Globus pallidus (tissue), 1 donor: ENCODE measurements around the gene PAPSS2.

ENCODE experiments used
- DNase-seq: peaks from one replicate; pipeline ENCODE4 v3.0.0-alpha.2; 2015; ENCODE audit warnings: low spot score

PAPSS2 gene

GRCh38 chr10:87750001-87750671 lies 90.5 kb downstream of the PAPSS2 start:
- no peak for DNase-seq

- no peak for DNase-seq
Observed at GRCh38 chr10:87750817-87751216, 91.1 kb downstream of the PAPSS2 start.

- DNase-seq, result no peak
Observed at GRCh38 chr10:87751274-87751673, 91.6 kb downstream of the PAPSS2 start.

- no peak for DNase-seq
Observed at GRCh38 chr10:87752566-87752965, 92.9 kb downstream of the PAPSS2 start.

- DNase-seq, result no peak
Observed at GRCh38 chr10:87753995-87754866, 94.6 kb downstream of the PAPSS2 start.

GRCh38 chr10:87757685-87758084 lies 98.0 kb downstream of the PAPSS2 start:
- DNase-seq, result no peak

GRCh38 chr10:87759551-87759950 lies 99.9 kb downstream of the PAPSS2 start:
- no peak for DNase-seq

GRCh38 chr10:87760195-87760905 lies 100.7 kb downstream of the PAPSS2 start:
- DNase-seq, result no peak

GRCh38 chr10:87761153-87761552 lies 101.5 kb downstream of the PAPSS2 start:
- no peak for DNase-seq

GRCh38 chr10:87761892-87762291 lies 102.2 kb downstream of the PAPSS2 start:
- DNase-seq, result no peak

- DNase-seq, result no peak
Observed at GRCh38 chr10:87763086-87763861, 103.6 kb downstream of the PAPSS2 start.

- no peak for DNase-seq
Observed at GRCh38 chr10:87764072-87764934, 104.6 kb downstream of the PAPSS2 start.

- no peak for DNase-seq
Observed at GRCh38 chr10:87765666-87766376, 106.1 kb downstream of the PAPSS2 start.

GRCh38 chr10:87767253-87767652 lies 107.6 kb downstream of the PAPSS2 start:
- DNase-seq, result no peak

GRCh38 chr10:87771871-87772500 lies 112.3 kb downstream of the PAPSS2 start:
- DNase-seq, result peak; percentile 26

- DNase-seq, result no peak
Observed at GRCh38 chr10:87775766-87776165, 116.1 kb downstream of the PAPSS2 start.

- no peak for DNase-seq
Observed at GRCh38 chr10:87776328-87776727, 116.7 kb downstream of the PAPSS2 start.

GRCh38 chr10:87781545-87781944 lies 121.9 kb downstream of the PAPSS2 start:
- DNase-seq, result no peak

- no peak for DNase-seq
Observed at GRCh38 chr10:87782721-87783120, 123.0 kb downstream of the PAPSS2 start.

- DNase-seq, result no peak
Observed at GRCh38 chr10:87786421-87786820, 126.7 kb downstream of the PAPSS2 start.
